GM23338 (cell line): ENCODE data around the gene MYO5A.

ENCODE experiments used
- TF ChIP-seq, protein P1 (sequence below): IDR thresholded peaks from one replicate; pipeline ENCODE4 v1.6.1; 2018; ENCODE audit warnings: antibody characterized with exemption; ENCODE audit not compliant: unreplicated experiment
- TF ChIP-seq, protein P2 (sequence below), 2 experiments: fragments of 200-600 bp in 1 of 2; sonication (generic) in 1 of 2; conservative IDR thresholded peaks; 2 replicates each; pipeline versions ENCODE4 v1.5.1 to v1.6.1; 2016 to 2017; ENCODE audit warnings: antibody characterized with exemption in 2 of 2, low read depth in 2 of 2, mild to moderate bottlenecking in 2 of 2, moderate library complexity in 1 of 2

DNA sequence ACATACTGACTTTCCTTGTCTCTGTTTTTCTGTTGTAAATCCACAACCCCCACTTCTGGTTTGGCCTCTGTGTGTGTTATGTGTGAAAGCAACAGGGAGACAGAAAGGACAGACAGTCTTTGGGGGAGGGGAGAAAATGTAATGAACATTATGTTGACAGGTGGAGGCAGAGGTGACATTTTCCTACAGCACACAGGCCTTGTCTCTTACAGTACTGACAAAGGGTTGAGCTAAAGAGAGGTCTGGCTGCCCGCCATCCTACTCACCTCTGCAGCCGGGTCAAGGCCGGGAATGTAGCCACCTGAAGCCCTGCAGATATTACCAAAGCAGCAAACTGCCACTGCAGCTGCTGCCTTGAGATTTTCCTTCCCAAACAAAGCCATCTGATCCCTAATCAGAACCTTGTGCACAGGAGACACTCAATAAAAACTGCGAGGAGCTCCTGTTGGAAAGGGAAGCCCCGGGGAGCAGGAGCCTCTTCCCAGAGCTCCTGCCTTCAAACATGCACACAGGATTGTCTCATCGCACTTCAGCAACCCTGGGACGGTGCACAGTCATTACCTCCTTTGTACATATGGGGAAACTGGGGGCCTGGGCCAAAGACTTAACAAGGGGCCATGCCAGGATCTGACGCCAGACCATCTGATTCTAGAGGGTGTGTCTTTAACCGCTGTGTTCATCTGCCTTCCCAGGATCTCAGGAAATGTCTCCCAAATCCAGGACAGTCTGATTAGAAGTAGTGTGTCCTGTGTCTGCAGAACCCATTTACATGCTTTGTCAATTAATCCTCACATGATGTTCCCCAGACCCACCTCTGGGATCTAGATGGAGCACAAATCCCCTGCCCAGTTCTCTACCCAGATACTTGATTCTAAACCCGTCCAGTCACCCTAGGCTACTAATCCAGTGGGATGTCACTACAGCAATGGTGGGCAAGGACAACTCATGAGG is 247.3 kb downstream of the MYO5A start:
- TF ChIP-seq, protein P1, sequence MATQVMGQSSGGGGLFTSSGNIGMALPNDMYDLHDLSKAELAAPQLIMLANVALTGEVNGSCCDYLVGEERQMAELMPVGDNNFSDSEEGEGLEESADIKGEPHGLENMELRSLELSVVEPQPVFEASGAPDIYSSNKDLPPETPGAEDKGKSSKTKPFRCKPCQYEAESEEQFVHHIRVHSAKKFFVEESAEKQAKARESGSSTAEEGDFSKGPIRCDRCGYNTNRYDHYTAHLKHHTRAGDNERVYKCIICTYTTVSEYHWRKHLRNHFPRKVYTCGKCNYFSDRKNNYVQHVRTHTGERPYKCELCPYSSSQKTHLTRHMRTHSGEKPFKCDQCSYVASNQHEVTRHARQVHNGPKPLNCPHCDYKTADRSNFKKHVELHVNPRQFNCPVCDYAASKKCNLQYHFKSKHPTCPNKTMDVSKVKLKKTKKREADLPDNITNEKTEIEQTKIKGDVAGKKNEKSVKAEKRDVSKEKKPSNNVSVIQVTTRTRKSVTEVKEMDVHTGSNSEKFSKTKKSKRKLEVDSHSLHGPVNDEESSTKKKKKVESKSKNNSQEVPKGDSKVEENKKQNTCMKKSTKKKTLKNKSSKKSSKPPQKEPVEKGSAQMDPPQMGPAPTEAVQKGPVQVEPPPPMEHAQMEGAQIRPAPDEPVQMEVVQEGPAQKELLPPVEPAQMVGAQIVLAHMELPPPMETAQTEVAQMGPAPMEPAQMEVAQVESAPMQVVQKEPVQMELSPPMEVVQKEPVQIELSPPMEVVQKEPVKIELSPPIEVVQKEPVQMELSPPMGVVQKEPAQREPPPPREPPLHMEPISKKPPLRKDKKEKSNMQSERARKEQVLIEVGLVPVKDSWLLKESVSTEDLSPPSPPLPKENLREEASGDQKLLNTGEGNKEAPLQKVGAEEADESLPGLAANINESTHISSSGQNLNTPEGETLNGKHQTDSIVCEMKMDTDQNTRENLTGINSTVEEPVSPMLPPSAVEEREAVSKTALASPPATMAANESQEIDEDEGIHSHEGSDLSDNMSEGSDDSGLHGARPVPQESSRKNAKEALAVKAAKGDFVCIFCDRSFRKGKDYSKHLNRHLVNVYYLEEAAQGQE = no peak
- TF ChIP-seq, protein P2, sequence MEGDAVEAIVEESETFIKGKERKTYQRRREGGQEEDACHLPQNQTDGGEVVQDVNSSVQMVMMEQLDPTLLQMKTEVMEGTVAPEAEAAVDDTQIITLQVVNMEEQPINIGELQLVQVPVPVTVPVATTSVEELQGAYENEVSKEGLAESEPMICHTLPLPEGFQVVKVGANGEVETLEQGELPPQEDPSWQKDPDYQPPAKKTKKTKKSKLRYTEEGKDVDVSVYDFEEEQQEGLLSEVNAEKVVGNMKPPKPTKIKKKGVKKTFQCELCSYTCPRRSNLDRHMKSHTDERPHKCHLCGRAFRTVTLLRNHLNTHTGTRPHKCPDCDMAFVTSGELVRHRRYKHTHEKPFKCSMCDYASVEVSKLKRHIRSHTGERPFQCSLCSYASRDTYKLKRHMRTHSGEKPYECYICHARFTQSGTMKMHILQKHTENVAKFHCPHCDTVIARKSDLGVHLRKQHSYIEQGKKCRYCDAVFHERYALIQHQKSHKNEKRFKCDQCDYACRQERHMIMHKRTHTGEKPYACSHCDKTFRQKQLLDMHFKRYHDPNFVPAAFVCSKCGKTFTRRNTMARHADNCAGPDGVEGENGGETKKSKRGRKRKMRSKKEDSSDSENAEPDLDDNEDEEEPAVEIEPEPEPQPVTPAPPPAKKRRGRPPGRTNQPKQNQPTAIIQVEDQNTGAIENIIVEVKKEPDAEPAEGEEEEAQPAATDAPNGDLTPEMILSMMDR (conservative IDR thresholded peaks at IDR 0.05; ENCODE audit: low read depth in 2 of 2) = no peak
